ENCODE data around the gene DPYSL4.

The DPYSL4 gene

GRCh38 chr10:132249824-132250375 lies 63.2 kb downstream of the DPYSL4 start:
- Histone ChIP-seq H3K9ac (ENCODE audit: low read length in 2 of 2) (no peak overlapping the region), H3K27me3 (ENCODE audit: control insufficient read depth in 1 of 2, insufficient read depth in 2 of 2, low read length in 2 of 2) (no peaks in the 10 kb centered on the region), H3K4me1 (ENCODE audit: control insufficient read depth, insufficient read depth, low read length) (no peaks in the 10 kb centered on the region), H3K9me3 (ENCODE audit: control insufficient read depth in 2 of 2, low read length in 2 of 2) (no peaks in the 10 kb centered on the region), H3K36me3 (ENCODE audit: control insufficient read depth in 2 of 2, insufficient read depth in 2 of 2, low read length in 2 of 2) (no peaks in the 10 kb centered on the region), H3K4me3 (ENCODE audit: low read length in 2 of 2) (no peak overlapping the region), H3K27ac (ENCODE audit: low read length) (no peak overlapping the region)

- Histone ChIP-seq H3K4me3 (ENCODE audit: low read length in 2 of 2) (no peak overlapping the region), H3K27ac (ENCODE audit: low read length) (no peak overlapping the region)
Observed at GRCh38 chr10:132250481-132251475, 64.0 kb downstream of the DPYSL4 start.

DNA sequence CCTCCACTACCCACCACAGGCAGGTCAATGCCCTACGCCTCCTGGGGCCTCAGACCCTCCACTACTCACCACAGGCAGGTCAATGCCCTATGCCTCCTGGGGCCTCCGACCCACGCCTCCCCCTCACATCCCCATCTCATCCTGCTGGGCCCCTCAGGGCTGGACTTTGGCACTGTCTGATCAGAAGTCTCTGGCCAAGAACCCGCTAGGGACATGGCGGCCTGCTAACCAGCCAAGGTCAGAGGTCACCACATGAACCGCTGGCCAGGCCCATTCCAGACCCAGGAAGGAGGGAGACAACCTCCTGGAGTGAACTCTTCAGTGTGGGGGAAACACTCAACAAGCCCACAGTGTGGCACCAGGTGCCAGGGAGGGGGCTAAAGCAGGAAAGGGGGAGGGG lies 65.2 kb downstream of the DPYSL4 start:
- no peaks in the 10 kb centered on the region for H3K9me3 ChIP-seq (ENCODE audit: control insufficient read depth in 2 of 2, low read length in 2 of 2)
- H3K9ac ChIP-seq (ENCODE audit: low read length in 2 of 2) = no peak overlapping the region
- no peaks in the 10 kb centered on the region for H3K36me3 ChIP-seq (ENCODE audit: control insufficient read depth in 2 of 2, insufficient read depth in 2 of 2, low read length in 2 of 2)
- H3K4me3 ChIP-seq (ENCODE audit: low read length in 2 of 2) = no peak overlapping the region
- no peaks in the 10 kb centered on the region for H3K4me1 ChIP-seq (ENCODE audit: control insufficient read depth, insufficient read depth, low read length)
- H3K27me3 ChIP-seq (ENCODE audit: control insufficient read depth in 1 of 2, insufficient read depth in 2 of 2, low read length in 2 of 2) = no peaks in the 10 kb centered on the region
- no peak overlapping the region for H3K27ac ChIP-seq (ENCODE audit: low read length)

More at GRCh38 chr10:132250481-132251475, 64.0 kb downstream of the DPYSL4 start:
- no peak overlapping the region for H3K9ac ChIP-seq (ENCODE audit: low read length in 2 of 2)
- no peaks in the 10 kb centered on the region for H3K27me3 ChIP-seq (ENCODE audit: control insufficient read depth in 1 of 2, insufficient read depth in 2 of 2, low read length in 2 of 2)
- no peaks in the 10 kb centered on the region for H3K4me1 ChIP-seq (ENCODE audit: control insufficient read depth, insufficient read depth, low read length)
- H3K9me3 ChIP-seq (ENCODE audit: control insufficient read depth in 2 of 2, low read length in 2 of 2) = no peaks in the 10 kb centered on the region
- H3K36me3 ChIP-seq (ENCODE audit: control insufficient read depth in 2 of 2, insufficient read depth in 2 of 2, low read length in 2 of 2) = no peaks in the 10 kb centered on the region

GRCh38 chr10:132252412-132252811 lies 65.7 kb downstream of the DPYSL4 start:
- Histone ChIP-seq H3K27me3 (ENCODE audit: control insufficient read depth in 1 of 2, insufficient read depth in 2 of 2, low read length in 2 of 2) (no peaks in the 10 kb centered on the region), H3K27ac (ENCODE audit: low read length) (no peak overlapping the region), H3K4me3 (ENCODE audit: low read length in 2 of 2) (no peak overlapping the region), H3K36me3 (ENCODE audit: control insufficient read depth in 2 of 2, insufficient read depth in 2 of 2, low read length in 2 of 2) (no peaks in the 10 kb centered on the region), H3K9me3 (ENCODE audit: control insufficient read depth in 2 of 2, low read length in 2 of 2) (no peaks in the 10 kb centered on the region), H3K9ac (ENCODE audit: low read length in 2 of 2) (no peak overlapping the region), H3K4me1 (ENCODE audit: control insufficient read depth, insufficient read depth, low read length) (no peaks in the 10 kb centered on the region)

DNA sequence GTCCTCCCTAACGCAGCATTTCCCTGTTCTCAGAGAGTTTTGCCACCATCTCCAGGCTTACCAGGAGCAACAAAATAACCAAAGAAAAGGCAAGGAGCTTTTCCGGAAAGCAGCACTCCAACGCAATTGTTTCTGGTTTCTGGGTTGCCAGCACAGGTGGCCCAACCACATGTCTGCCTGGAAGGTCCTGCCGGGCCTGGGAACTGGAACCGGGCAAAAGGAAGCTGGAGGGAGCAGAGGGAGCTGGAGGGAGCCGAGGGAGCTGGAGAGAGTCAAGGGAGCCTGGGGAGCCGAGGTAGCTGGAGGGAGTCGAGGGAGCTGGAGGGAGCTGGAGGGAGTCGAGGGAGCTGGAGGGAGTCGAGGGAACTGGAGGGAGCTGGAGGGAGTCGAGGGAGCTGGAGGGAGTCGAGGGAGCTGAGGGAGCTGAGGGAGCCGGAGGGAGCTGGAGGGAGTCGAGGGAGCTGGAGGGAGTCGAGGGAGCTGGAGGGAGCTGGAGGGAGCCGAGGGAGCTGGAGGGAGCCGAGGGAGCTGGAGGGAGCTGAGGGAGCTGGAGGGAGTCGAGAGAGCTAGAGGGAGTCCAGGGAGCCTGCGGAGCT lies 66.4 kb downstream of the DPYSL4 start:
- Histone ChIP-seq H3K4me1 (ENCODE audit: control insufficient read depth, insufficient read depth, low read length) (no peaks in the 10 kb centered on the region), H3K27ac (ENCODE audit: low read length) (no peak overlapping the region), H3K4me3 (ENCODE audit: low read length in 2 of 2) (no peak overlapping the region), H3K27me3 (ENCODE audit: control insufficient read depth in 1 of 2, insufficient read depth in 2 of 2, low read length in 2 of 2) (no peaks in the 10 kb centered on the region), H3K9me3 (ENCODE audit: control insufficient read depth in 2 of 2, low read length in 2 of 2) (no peaks in the 10 kb centered on the region), H3K9ac (ENCODE audit: low read length in 2 of 2) (no peak overlapping the region), H3K36me3 (ENCODE audit: control insufficient read depth in 2 of 2, insufficient read depth in 2 of 2, low read length in 2 of 2) (no peaks in the 10 kb centered on the region)

DNA sequence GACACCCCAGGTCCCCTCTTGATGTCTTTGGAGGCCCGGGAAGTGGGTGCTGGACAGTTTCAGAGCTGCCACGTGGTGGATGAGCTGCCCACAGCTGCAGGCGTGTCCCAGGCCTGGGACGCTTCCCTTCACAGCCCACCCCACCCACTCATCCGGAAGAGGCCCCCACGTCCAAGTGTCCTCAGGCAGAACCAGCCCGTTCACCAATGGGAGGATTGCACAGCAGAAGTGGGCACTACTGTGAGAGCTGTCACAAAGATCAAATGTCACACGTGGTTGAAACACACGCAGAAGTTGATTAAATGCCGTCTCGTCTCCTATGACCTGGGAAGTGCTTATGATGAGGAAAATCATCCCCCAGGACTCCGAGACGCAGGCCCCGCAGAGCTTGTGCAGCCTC lies 68.1 kb downstream of the DPYSL4 start:
- Histone ChIP-seq H3K27ac (ENCODE audit: low read length) (no peak overlapping the region), H3K27me3 (ENCODE audit: control insufficient read depth in 1 of 2, insufficient read depth in 2 of 2, low read length in 2 of 2) (no peaks in the 10 kb centered on the region), H3K9me3 (ENCODE audit: control insufficient read depth in 2 of 2, low read length in 2 of 2) (no peaks in the 10 kb centered on the region), H3K36me3 (ENCODE audit: control insufficient read depth in 2 of 2, insufficient read depth in 2 of 2, low read length in 2 of 2) (no peaks in the 10 kb centered on the region), H3K9ac (ENCODE audit: low read length in 2 of 2) (no peak overlapping the region), H3K4me1 (ENCODE audit: control insufficient read depth, insufficient read depth, low read length) (no peaks in the 10 kb centered on the region), H3K4me3 (ENCODE audit: low read length in 2 of 2) (no peak overlapping the region)
